Hematopoietic multipotent progenitor cell treated with erythropoietin and hydrocortisone succinate and interleukin-3 and kit ligand, for 17 days (in vitro differentiated cells): ENCODE results near the gene GBP4.

Experiments used
- DNase-seq: peaks from one replicate; pipeline ENCODE4 v3.0.0-alpha.2; 2015; ENCODE audit warnings: low spot score

GBP4 gene

DNA sequence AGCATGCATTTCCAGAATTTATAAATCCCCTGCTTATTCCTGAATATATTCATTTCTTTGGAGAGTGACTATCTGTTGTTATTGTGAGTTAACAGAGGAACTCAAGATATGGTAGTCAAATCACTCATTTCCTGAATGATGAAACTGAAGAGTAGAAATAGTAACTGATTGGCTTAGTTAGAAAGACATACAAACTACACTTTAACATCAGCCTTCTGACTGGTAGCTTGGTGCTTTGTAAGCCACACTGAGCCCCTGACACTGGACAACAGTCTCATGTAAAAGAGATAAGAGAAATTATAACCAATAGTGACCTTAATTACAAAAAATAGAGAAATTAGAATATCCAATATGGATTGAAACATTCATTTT, 27.7 kb downstream of the GBP4 start:
- DNase-seq, result no peak

DNA sequence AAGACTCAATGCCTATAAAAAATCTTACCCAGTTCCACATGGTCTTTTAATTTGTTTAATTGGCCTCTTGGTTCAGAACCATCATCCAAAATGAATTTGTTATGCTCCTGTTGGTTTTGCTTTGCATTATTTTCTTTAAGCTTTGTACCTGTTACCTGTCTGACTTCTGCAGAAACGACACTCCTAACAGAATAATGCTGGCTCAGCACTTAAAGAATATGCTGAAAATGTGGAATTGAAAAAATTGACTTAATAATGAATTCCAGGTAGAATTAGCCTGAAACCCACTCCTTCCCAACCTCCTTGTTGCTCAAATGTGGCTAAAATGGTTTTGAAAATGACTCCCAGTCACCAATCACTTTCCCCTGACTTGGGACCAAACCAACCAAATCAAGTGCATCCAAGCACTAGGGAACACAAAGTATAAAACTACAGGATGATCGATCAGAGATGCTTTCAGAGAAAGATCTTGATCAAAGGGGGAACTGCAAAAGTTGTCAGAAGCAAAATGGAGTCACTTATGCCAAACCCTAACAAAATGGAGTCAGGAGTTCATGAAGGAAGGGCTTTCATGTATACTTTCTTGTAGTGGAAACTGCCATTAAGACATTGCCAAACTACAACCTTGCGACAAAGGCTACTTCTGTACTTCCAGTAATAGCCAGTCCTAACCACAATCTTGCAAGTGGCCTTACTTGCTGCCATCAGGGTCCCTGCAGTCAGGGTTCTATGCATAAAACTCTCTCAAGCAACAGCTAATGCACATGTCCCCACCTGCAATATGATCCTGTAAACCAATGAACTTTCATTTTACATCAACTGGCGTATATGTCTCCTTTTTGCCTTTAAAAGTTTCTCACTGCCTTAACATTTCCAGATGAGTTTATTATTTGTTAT, 28.3 kb downstream of the GBP4 start:
- no peak for DNase-seq

DNA sequence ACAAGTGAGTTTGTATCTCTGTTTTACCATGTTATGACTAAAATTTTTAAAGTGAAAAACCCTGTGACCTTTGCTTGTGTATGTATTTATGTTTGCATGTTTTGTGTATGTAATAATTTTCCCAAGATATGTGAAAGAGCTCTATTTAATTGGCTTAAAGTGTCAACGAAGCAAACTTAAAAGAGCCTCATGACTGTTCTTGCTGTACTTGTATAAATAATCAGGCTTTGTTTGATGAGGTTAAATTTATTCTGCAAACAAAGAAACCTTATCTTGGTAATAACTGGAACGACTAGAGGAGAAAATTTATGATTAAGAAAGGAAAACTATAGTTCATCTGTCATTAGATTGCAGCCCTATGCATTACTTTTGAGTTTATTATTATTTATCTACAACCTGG, 29.6 kb downstream of the GBP4 start:
- DNase-seq, result no peak

DNA sequence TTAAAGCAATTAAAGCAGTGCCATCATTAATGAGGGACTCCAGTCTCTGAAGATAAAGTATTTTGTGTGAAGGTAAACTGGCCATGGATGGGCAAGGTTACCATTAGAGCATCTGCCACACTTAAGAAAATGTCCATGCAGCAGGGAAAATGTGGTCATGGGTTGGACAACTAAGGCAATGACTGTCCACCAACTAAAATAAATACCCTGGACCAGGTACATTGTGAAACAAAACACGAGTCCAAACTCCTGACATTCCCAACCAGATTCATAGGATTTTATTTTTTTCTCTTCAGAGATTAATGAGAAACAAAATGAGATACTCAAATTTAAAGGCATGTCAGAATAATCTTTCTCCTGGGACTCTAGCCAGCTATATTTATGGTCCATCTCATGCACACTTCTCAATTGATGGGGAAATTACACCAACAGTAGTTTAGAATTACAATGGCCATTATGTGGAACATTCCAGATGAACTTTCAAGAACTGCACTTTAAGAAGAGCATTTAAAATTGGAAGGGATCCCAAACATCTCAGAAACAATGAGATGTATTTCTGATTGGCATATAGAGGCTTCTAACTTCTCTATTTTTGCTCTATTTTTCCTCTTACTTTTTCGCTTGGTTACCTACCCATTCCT, 31.0 kb downstream of the GBP4 start:
- DNase-seq, result no peak

DNA sequence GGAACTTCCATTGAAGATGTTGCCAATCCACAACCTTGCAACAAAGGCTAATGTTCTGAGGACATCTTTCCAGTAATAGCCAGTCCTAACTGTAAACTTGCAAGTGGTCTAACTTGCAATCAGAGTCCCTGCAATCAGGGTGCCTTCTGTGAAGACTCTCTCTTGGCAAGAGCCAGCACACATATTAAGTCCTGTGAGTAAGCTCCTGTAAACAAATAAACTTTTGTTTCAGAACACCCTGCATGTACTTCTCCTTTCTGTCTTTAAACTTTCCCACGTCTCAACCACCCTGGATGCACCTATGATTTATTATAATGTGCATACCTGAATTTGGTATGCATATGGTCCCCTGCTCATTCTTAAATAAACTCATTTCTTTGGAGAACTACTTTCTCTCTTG, 32.0 kb downstream of the GBP4 start:
- no peak for DNase-seq

DNA sequence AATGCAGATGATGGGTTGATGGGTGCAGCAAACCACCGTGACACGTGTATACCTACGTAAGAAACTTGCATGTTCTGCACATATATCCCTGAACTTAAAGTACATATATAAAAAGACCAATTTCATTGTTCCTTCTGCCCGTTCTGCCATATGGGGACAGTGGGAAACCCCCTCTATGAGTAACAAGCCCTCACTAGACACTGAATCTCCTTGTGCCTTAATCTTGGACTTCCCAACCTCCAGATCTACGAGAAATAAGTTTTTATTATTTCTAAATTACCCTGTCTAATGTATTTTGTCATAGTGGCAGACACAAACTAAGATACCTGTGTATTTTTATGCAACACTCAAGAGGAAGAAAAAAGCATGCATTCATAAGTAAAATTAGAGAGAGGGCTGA, 32.9 kb downstream of the GBP4 start:
- no peak for DNase-seq

DNA sequence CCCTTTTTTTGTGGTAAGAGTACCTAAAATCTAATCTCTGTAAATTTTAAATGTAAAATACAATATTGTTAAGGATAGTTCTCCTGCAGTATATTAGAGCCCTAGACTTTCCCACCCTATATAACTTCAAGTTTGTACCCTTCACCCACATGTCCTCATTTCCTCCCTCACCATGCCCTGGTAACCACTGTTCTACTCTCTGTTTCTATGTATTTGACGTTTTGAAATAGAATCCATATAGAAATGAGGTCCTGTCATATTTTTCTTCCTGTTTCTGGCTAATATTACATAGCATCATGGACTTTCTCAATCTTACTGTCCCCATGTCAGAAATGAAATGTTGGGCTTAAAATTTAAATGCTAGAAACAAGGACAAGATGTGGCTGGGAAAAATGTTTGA, 47.7 kb downstream of the GBP4 start:
- DNase-seq, result no peak

DNA sequence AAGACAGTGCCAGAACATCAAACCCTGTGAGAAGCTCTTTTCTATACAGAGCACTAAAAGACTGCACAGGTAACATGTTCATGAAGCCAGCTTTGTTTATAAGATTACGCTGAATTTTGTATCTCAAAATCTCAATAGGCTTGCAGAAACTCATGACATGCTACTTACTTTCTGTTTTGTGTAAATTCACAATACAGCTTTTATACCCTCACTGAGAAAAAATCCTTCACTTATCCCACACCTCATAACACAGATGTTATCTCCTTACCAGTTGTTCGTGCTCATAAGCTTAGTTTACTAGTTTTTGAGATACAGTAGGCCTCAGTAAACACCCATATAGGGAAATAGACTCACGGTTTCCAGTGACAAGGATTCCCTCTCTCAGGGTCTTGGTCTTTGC, 48.8 kb downstream of the GBP4 start:
- no peak for DNase-seq

DNA sequence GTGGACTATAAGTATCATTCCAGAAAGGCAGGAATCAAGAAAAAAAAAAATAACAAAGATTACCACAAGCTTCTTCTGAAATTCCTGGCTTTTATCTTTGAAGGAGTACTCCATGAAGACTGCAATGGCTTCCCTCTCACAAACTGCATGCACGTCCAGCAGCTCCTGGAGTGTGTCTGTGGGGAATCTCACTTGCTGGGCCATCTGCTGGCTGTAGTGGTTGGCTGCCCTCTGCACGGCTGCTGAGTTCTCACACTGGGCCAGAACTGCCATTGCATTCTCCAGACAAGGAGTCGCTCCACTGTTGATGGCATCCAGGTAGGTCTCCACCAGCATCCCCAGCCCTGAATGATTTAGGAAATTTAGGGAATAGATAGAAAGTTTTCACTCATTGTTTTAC, 49.5 kb downstream of the GBP4 start:
- no peak for DNase-seq

DNA sequence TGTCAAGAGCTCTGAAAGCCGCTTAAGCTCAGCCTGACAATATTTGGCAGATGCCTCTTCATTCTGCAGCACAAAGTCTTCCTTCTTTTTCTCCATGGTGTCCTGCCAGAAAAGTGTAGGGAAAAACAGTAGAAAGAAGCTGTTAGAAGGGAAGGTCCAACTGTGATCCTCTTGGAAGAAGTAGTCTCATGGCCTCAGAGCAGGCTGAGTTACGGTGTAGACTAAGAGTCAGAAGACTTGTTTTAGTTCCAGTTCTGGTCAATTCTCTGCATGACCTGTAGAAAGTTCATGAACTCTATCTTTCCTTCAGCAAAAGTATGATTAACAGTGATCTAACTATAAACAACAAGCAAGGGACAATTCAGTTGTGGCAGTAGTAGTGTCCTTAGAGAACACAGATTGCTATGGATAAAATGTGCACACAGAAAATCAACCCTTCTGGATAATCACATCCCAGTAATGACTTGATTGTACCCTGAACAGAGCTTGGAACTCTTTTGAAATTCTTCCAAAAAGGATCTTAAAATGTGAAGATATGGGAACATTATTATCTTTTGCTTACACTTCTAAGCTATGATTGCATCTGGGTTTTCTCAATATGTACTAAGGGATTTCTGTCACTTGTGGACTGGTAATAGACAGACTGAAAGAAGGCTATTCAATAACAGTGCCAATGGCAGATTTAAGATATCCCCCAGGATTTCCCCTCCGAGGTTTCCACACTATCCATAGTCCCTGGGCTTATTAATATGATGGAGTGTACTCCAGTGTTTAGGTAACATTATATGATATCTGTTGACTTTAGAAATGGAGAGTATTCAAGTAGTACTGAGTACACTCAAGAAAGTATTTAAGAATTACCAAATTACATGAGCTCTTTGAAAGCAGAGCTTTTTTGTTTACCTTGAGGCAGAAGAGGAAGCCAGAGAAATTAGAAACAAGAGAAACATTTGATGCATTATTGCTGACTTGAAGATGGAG, 50.8 kb downstream of the GBP4 start:
- DNase-seq, result no peak

DNA sequence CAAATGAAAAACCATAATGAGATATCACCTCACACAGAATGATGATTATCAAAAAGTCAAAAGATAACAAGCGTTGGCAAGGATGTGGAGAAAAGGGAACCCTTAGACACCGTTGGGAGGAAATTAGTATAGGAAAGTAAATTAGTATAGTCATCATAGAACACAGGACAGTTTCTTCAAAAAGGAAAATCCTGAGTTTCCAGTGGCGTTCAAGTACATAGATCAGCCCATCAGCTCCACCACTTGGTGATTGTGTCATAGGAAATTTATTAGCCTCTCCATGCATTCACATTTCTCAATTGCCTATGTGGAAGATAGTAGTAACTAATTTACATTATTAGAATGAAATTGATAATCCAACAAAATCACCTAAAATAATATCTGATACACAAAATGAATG, 52.0 kb downstream of the GBP4 start:
- no peak for DNase-seq

DNA sequence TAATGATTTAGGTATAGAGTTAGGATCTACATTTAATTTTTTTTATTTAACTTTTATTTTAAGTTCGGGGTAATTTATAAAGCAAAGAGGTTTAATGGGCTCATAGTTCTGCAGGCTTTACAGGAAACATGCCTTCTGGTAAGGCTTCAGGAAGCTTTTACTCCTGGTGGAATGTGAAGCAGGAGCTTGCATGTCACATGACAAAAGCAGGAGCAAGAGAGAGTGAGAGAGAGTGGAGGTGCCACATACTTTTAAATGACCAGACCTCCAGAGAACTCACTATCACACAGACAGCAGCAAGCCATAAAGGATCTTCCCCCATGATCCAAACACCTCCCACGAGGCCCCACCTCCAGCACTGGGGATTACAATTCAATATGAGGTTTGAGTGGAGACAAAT, 55.3 kb downstream of the GBP4 start:
- no peak for DNase-seq

DNA sequence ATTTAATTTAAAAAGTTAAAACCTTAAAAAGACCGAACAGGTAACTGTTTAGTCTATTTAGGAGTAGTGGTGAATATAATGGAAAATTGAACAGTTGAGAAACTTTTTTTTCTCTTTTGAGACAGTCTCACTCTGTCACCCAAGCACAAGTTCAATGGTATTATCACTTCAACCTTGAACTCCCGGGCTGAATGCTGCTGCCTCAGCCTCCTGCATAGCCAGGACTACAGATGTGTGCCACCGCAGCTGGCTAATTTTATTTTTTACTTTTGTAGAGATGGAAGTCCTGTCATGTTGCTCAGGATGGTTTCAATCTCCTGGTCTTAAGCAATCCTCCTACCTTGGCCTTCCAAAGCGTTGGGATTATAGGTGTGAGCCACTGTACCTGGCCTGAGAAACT, 56.6 kb downstream of the GBP4 start:
- no peak for DNase-seq

DNA sequence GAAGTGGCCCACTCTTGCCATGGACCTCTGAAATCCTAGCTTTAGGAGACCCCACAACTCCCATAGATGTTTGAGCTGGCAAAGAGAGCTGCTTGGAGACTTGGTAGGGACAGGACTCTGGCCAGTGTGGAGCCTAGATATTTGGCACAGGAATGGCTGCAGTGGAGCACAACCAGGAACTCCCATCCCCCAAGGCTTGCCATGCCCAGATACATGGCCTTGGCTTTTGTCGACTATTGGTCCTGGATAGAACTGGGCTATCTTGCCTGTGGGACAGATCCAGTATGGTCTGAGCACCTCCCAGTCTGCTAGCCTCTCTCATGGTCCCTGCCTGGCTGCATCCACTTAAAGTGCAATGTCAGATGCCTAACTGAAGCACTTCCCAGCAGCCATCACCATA, 65.0 kb downstream of the GBP4 start:
- no peak for DNase-seq
